ENCODE data around the gene TRIP12.

- no peak for TF ChIP-seq POLR2A (IDR thresholded peaks at IDR 0.05; ENCODE audit: low read length)
- TF ChIP-seq GATA1 (IDR thresholded peaks at IDR 0.05; ENCODE audit: low read depth, low read length), result no peak
Measured at GRCh38 chr2:229879191-229879950, 42.4 kb downstream of the TRIP12 start.
